MM.1S (cell line): Measurements from ENCODE around the gene PCNX1.
"Not testable (repeated sequence)": the region's sequence is repeated elsewhere in the genome, so short reads cannot be mapped to it uniquely, and the experiment has no call there.

Source experiments
- DNase-seq: peaks from one replicate; pipeline ENCODE4 v3.0.0-alpha.2; 2015
- H2AFZ ChIP-seq: fragments of 300-600 bp; sonication (generic); 2 replicates; pipeline ENCODE4 v1.6.0; 2016; ENCODE audit warnings: antibody characterized with exemption, low read length
- H3F3A ChIP-seq: fragments of 300-600 bp; sonication (generic); 2 replicates; pipeline ENCODE4 v1.6.1; 2016; ENCODE audit warnings: mild to moderate bottlenecking, antibody characterized with exemption, low read length, moderate library complexity, mixed read lengths; ENCODE audit not compliant: insufficient read depth
- H3K27ac ChIP-seq: fragments of 300-600 bp; sonication (generic); 2 replicates; pipeline ENCODE4 v1.5.1; 2016; ENCODE audit warnings: mild to moderate bottlenecking, low read length
- H3K27me3 ChIP-seq: fragments of 300-600 bp; sonication (generic); replicated peaks from 2 replicates; pipeline ENCODE4 v1.6.0; 2016; ENCODE audit warnings: low read length; ENCODE audit not compliant: insufficient read depth
- H3K36me3 ChIP-seq: fragments of 300-600 bp; sonication (generic); replicated peaks from 2 replicates; pipeline ENCODE4 v1.6.1; 2016; ENCODE audit warnings: mild to moderate bottlenecking, low read length, mixed read lengths; ENCODE audit not compliant: insufficient read depth
- H3K4me1 ChIP-seq: fragments of 300-600 bp; sonication (generic); 2 replicates; pipeline ENCODE4 v1.6.1; 2016; ENCODE audit warnings: low read length, mixed read lengths
- H3K4me2 ChIP-seq: fragments of 300-600 bp; sonication (generic); 2 replicates; pipeline ENCODE4 v1.6.0; 2016; ENCODE audit warnings: low read depth, low read length
- H3K4me3 ChIP-seq: fragments of 300-600 bp; sonication (generic); 2 replicates; pipeline ENCODE4 v1.5.1; 2016; ENCODE audit warnings: low read length, mixed read lengths
- H3K79me2 ChIP-seq: fragments of 300-600 bp; sonication (generic); 2 replicates; pipeline ENCODE4 v1.6.1; 2016; ENCODE audit warnings: mixed run types, low read length, mixed read lengths
- H3K9ac ChIP-seq: fragments of 300-600 bp; sonication (generic); 2 replicates; pipeline ENCODE4 v1.6.1; 2016; ENCODE audit warnings: low read length, mixed read lengths
- H3K9me2 ChIP-seq: fragments of 300-600 bp; sonication (generic); replicated peaks from 2 replicates; pipeline ENCODE4 v1.6.1; 2016; ENCODE audit warnings: mild to moderate bottlenecking, low read length, mixed read lengths; ENCODE audit not compliant: insufficient read depth
- H3K9me3 ChIP-seq: fragments of 300-600 bp; sonication (generic); replicated peaks from 2 replicates; pipeline ENCODE4 v1.6.1; 2016; ENCODE audit warnings: mild to moderate bottlenecking, low read length, mixed read lengths; ENCODE audit not compliant: insufficient read depth
- H4K20me1 ChIP-seq: fragments of 300-600 bp; sonication (generic); 2 replicates; pipeline ENCODE4 v1.6.1; 2016; ENCODE audit warnings: mild to moderate bottlenecking, low read length, moderate library complexity, mixed read lengths; ENCODE audit not compliant: insufficient read depth
- CTCF ChIP-seq: fragments of 300-600 bp; sonication (generic); IDR thresholded peaks from 2 replicates; pipeline ENCODE4 v1.5.1; 2016; ENCODE audit warnings: antibody characterized with exemption, low read length, mixed read lengths
- EZH2 ChIP-seq: fragments of 300-600 bp; sonication (generic); optimal IDR thresholded peaks from 2 replicates; pipeline ENCODE3; 2017; ENCODE audit warnings: low read depth, mild to moderate bottlenecking, antibody characterized with exemption, low read length, mixed read lengths
- EZH2phosphoT487 ChIP-seq: fragments of 300-600 bp; sonication (generic); IDR thresholded peaks from 2 replicates; pipeline ENCODE4 v1.6.1; 2018; ENCODE audit warnings: antibody characterized with exemption, low read length

The PCNX1 gene

GRCh38 chr14:71122866-71123565, 215.8 kb downstream of the PCNX1 start:
- Histone ChIP-seq H3K9me2 (no peaks in the 10 kb centered on the region), H3F3A (no peaks in the 10 kb centered on the region), H3K27me3 (no peaks in the 10 kb centered on the region), H3K4me3 (no peak overlapping the region), H3K27ac (no peak overlapping the region), H3K36me3 (no peaks in the 10 kb centered on the region), H3K4me1 (no peaks in the 10 kb centered on the region), H4K20me1 (no peaks in the 10 kb centered on the region), H3K9me3 (no peaks in the 10 kb centered on the region), H3K79me2 (no peaks in the 10 kb centered on the region), H2AFZ (no peak overlapping the region), H3K4me2 (no peak overlapping the region), H3K9ac (no peak overlapping the region)
- TF ChIP-seq EZH2 (no peak), CTCF (no peak), EZH2phosphoT487 (no peak)
- DNase-seq, result no peak

GRCh38 chr14:71123579-71124135, 216.4 kb downstream of the PCNX1 start:
- H4K20me1 ChIP-seq, result no peaks in the 10 kb centered on the region
- no peaks in the 10 kb centered on the region for H3K36me3 ChIP-seq
- no peaks in the 10 kb centered on the region for H3K4me1 ChIP-seq
- no peak overlapping the region for H3K4me2 ChIP-seq
- H3K27me3 ChIP-seq, result no peaks in the 10 kb centered on the region
- DNase-seq, result no peak
- H3K9ac ChIP-seq, result no peak overlapping the region
- H2AFZ ChIP-seq, result no peak overlapping the region
- no peaks in the 10 kb centered on the region for H3F3A ChIP-seq
- H3K9me2 ChIP-seq, result no peaks in the 10 kb centered on the region
- H3K4me3 ChIP-seq, result no peak overlapping the region
- no peak overlapping the region for H3K27ac ChIP-seq
- no peaks in the 10 kb centered on the region for H3K79me2 ChIP-seq
- TF ChIP-seq EZH2 (no peak), EZH2phosphoT487 (no peak), CTCF (no peak)
- H3K9me3 ChIP-seq, result no peaks in the 10 kb centered on the region

GRCh38 chr14:71129716-71130490, 222.6 kb downstream of the PCNX1 start:
- H3K27me3 ChIP-seq, H3K9ac ChIP-seq, H3K36me3 ChIP-seq, H3K79me2 ChIP-seq, H3K9me3 ChIP-seq, H3K9me2 ChIP-seq, H3K27ac ChIP-seq, H3K4me1 ChIP-seq, H3F3A ChIP-seq, H4K20me1 ChIP-seq, H3K4me3 ChIP-seq, DNase-seq, H2AFZ ChIP-seq, H3K4me2 ChIP-seq: not testable (repeated sequence)
